ENCODE results near the gene FHDC1.

The FHDC1 gene

GRCh38 chr4:153024466-153024865 is 88.3 kb downstream of the FHDC1 start:
- no peaks in the 10 kb centered on the region for H4K20me1 ChIP-seq (ENCODE audit: insufficient read depth, low read length)
- H3K4me2 ChIP-seq (ENCODE audit: low read length) = peak overlapping the region; percentile 71; the same call in 1 of the 2 replicates
- no peak overlapping the region for H3K27ac ChIP-seq (ENCODE audit: low read length)
- no peaks in the 10 kb centered on the region for H3K79me2 ChIP-seq (ENCODE audit: low read length)
- H3K9me3 ChIP-seq (ENCODE audit: insufficient read depth, low read length) = 0 out of 2 replicates have a peak, but pooled peaks cover 5% of the 10 kb centered on the region
- H3K9ac ChIP-seq (ENCODE audit: low read length) = no peak overlapping the region
- H2AFZ ChIP-seq (ENCODE audit: low read depth, low read length) = no peak overlapping the region
- H3K36me3 ChIP-seq (replicated peaks; ENCODE audit: low read depth, low read length) = peaks cover 4% of the 10 kb centered on the region
- no peak for TF ChIP-seq CTCF (IDR thresholded peaks at IDR 0.05; ENCODE audit: low read depth, low read length)
- no peak for TF ChIP-seq EZH2phosphoT487 (IDR thresholded peaks at IDR 0.05; ENCODE audit: low read depth)
- no peaks in the 10 kb centered on the region for H3K27me3 ChIP-seq (ENCODE audit: low read depth, low read length)
- H3K4me3 ChIP-seq (ENCODE audit: low read length) = no peak overlapping the region
- H3K4me1 ChIP-seq (ENCODE audit: low read length) = peaks cover 26% of the 10 kb centered on the region

- Histone ChIP-seq H3K36me3 (replicated peaks; ENCODE audit: low read depth, low read length) (peaks cover 4% of the 10 kb centered on the region), H3K27ac (ENCODE audit: low read length) (no peak overlapping the region), H3K9me3 (ENCODE audit: insufficient read depth, low read length) (peaks cover 13% of the 10 kb centered on the region; the same call in 1 of the 2 replicates), H3K9ac (ENCODE audit: low read length) (no peak overlapping the region), H2AFZ (ENCODE audit: low read depth, low read length) (no peak overlapping the region), H3K4me1 (ENCODE audit: low read length) (peaks cover 26% of the 10 kb centered on the region), H3K27me3 (ENCODE audit: low read depth, low read length) (no peaks in the 10 kb centered on the region), H3K4me2 (ENCODE audit: low read length) (no peak overlapping the region), H3K4me3 (ENCODE audit: low read length) (no peak overlapping the region), H3K79me2 (ENCODE audit: low read length) (no peaks in the 10 kb centered on the region), H4K20me1 (ENCODE audit: insufficient read depth, low read length) (no peaks in the 10 kb centered on the region)
- no peak for TF ChIP-seq EZH2phosphoT487 (IDR thresholded peaks at IDR 0.05; ENCODE audit: low read depth)
- no peak for TF ChIP-seq CTCF (IDR thresholded peaks at IDR 0.05; ENCODE audit: low read depth, low read length)
Measured at GRCh38 chr4:153025406-153025805, 89.3 kb downstream of the FHDC1 start.

- H3K36me3 ChIP-seq (replicated peaks; ENCODE audit: low read depth, low read length) = peaks cover 4% of the 10 kb centered on the region
- TF ChIP-seq CTCF (IDR thresholded peaks at IDR 0.05; ENCODE audit: low read depth, low read length) = no peak
- no peak for TF ChIP-seq EZH2phosphoT487 (IDR thresholded peaks at IDR 0.05; ENCODE audit: low read depth)
- no peaks in the 10 kb centered on the region for H3K79me2 ChIP-seq (ENCODE audit: low read length)
- no peaks in the 10 kb centered on the region for H3K27me3 ChIP-seq (ENCODE audit: low read depth, low read length)
- no peak overlapping the region for H3K4me2 ChIP-seq (ENCODE audit: low read length)
- no peak overlapping the region for H3K4me3 ChIP-seq (ENCODE audit: low read length)
- H2AFZ ChIP-seq (ENCODE audit: low read depth, low read length) = no peak overlapping the region
- H3K4me1 ChIP-seq (ENCODE audit: low read length) = peaks cover 26% of the 10 kb centered on the region
- H4K20me1 ChIP-seq (ENCODE audit: insufficient read depth, low read length) = no peaks in the 10 kb centered on the region
- H3K9ac ChIP-seq (ENCODE audit: low read length) = no peak overlapping the region
- H3K9me3 ChIP-seq (ENCODE audit: insufficient read depth, low read length) = peaks cover 18% of the 10 kb centered on the region; the same call in 1 of the 2 replicates
- no peak overlapping the region for H3K27ac ChIP-seq (ENCODE audit: low read length)
Measured at GRCh38 chr4:153026591-153027346, 90.6 kb downstream of the FHDC1 start.

- peaks cover 4% of the 10 kb centered on the region for H3K36me3 ChIP-seq (replicated peaks; ENCODE audit: low read depth, low read length)
- no peaks in the 10 kb centered on the region for H3K79me2 ChIP-seq (ENCODE audit: low read length)
- TF ChIP-seq CTCF (IDR thresholded peaks at IDR 0.05; ENCODE audit: low read depth, low read length) (no peak), EZH2phosphoT487 (IDR thresholded peaks at IDR 0.05; ENCODE audit: low read depth) (no peak)
- H4K20me1 ChIP-seq (ENCODE audit: insufficient read depth, low read length) = no peaks in the 10 kb centered on the region
- no peak overlapping the region for H2AFZ ChIP-seq (ENCODE audit: low read depth, low read length)
- H3K9me3 ChIP-seq (ENCODE audit: insufficient read depth, low read length) = peaks cover 18% of the 10 kb centered on the region; the same call in 1 of the 2 replicates
- H3K9ac ChIP-seq (ENCODE audit: low read length) = no peak overlapping the region
- H3K27ac ChIP-seq (ENCODE audit: low read length) = no peak overlapping the region
- H3K4me1 ChIP-seq (ENCODE audit: low read length) = peaks cover 26% of the 10 kb centered on the region
- H3K4me2 ChIP-seq (ENCODE audit: low read length) = no peak overlapping the region
- no peak overlapping the region for H3K4me3 ChIP-seq (ENCODE audit: low read length)
- no peaks in the 10 kb centered on the region for H3K27me3 ChIP-seq (ENCODE audit: low read depth, low read length)
Measured at GRCh38 chr4:153027866-153028265, 91.7 kb downstream of the FHDC1 start.
